HepG2 (cell line): ENCODE data around the gene HNRNPA1L2. TPM values are rescaled to one million over a fixed set of nuclear protein-coding genes. Genes with fewer than 3 reads are reported as not detected.

ENCODE experiments used
- ARNT ChIP-seq: fragments of 450-650 bp; IDR thresholded peaks from 2 replicates; pipeline ENCODE4 v1.6.1; 2017
- EEA1 ChIP-seq: sonication (generic); formaldehyde crosslinking; IDR thresholded peaks from 2 replicates; pipeline ENCODE4 v1.5.1; 2020; ENCODE audit warnings: mild to moderate bottlenecking, missing genetic modification reagents, borderline replicate concordance
- FOXA1 ChIP-seq, 2 experiments: fragments of 450-650 bp in 1 of 2; sonication (generic) in 1 of 2; formaldehyde crosslinking in 1 of 2; IDR thresholded peaks; 2 replicates each; pipeline versions ENCODE4 v1.4.0 to v1.6.1; 2016 to 2020; ENCODE audit warnings: missing genetic modification reagents in 1 of 2
- JUND ChIP-seq: sonication (generic); formaldehyde crosslinking; IDR thresholded peaks from 2 replicates; pipeline ENCODE4 v1.8.0; 2022; ENCODE audit warnings: mild to moderate bottlenecking, missing genetic modification reagents
- KLF9 ChIP-seq: IDR thresholded peaks from 2 replicates; pipeline ENCODE4 v1.6.1; 2016; ENCODE audit warnings: low read depth
- NCOA1 ChIP-seq: sonication (generic); formaldehyde crosslinking; IDR thresholded peaks from 2 replicates; pipeline ENCODE4 v1.9.0; 2021; ENCODE audit warnings: missing genetic modification reagents
- NFAT5 ChIP-seq: sonication (generic); formaldehyde crosslinking; IDR thresholded peaks from 2 replicates; pipeline ENCODE4 v1.4.0; 2020; ENCODE audit warnings: missing genetic modification reagents
- NFE2 ChIP-seq: sonication (generic); formaldehyde crosslinking; IDR thresholded peaks from 2 replicates; pipeline ENCODE4 v1.4.0; 2020; ENCODE audit warnings: missing genetic modification reagents
- PAWR ChIP-seq: sonication (generic); formaldehyde crosslinking; IDR thresholded peaks from 2 replicates; pipeline ENCODE4 v1.4.0; 2020; ENCODE audit warnings: missing genetic modification reagents, mild to moderate bottlenecking, borderline replicate concordance
- TBX2 ChIP-seq: sonication (generic); formaldehyde crosslinking; IDR thresholded peaks from 2 replicates; pipeline ENCODE4 v1.5.0; 2020; ENCODE audit warnings: missing genetic modification reagents, mild to moderate bottlenecking, borderline replicate concordance
- USF2 ChIP-seq, 2 experiments: sonication (generic) in 1 of 2; formaldehyde crosslinking in 1 of 2; IDR thresholded peaks; 2 replicates each; pipeline versions ENCODE4 v1.5.1 to v1.6.1; 2011 to 2020; ENCODE audit warnings: borderline replicate concordance in 1 of 2, low read depth in 1 of 2, low read length in 1 of 2, mild to moderate bottlenecking in 1 of 2, missing genetic modification reagents in 1 of 2, moderate library complexity in 1 of 2
- ZFX ChIP-seq: sonication (generic); formaldehyde crosslinking; IDR thresholded peaks from 2 replicates; pipeline ENCODE4 v1.4.0; 2020; ENCODE audit warnings: mild to moderate bottlenecking, low read depth, missing genetic modification reagents, moderate library complexity
- ZNF281 ChIP-seq: sonication (generic); formaldehyde crosslinking; IDR thresholded peaks from 2 replicates; pipeline ENCODE4 v1.4.0; 2020; ENCODE audit warnings: missing genetic modification reagents, borderline replicate concordance
- ZNF614 ChIP-seq: IDR thresholded peaks from 2 replicates; pipeline ENCODE4 v1.6.1; 2018; ENCODE audit warnings: missing biosample characterization, missing genetic modification reagents, inconsistent platforms, borderline replicate concordance
- ZNF678 ChIP-seq: sonication (generic); formaldehyde crosslinking; IDR thresholded peaks from 2 replicates; pipeline ENCODE4 v1.4.0; 2020; ENCODE audit warnings: mild to moderate bottlenecking, missing genetic modification reagents
- ZNF724P ChIP-seq: sonication (generic); formaldehyde crosslinking; IDR thresholded peaks from 2 replicates; pipeline ENCODE4 v1.8.0; 2022; ENCODE audit warnings: missing genetic modification reagents, borderline replicate concordance
- ZNF792 ChIP-seq: IDR thresholded peaks from 2 replicates; pipeline ENCODE4 v1.6.1; 2016
- polyA plus RNA-seq, 8 experiments: library from polyadenylated mRNA; depleted of rRNA in 3 of 8; stranded (reverse) in 7 of 8; unstranded in 1 of 8; fragments of >200 nt; fragmentation: Illumina TruSeq in 4 of 8; extraction: Trizol in 4 of 8; gene quantifications; 2 replicates each; pipeline versions ENCODE4 v1.2.1 to v1.2.3, GENCODE V29; 2011 to 2016; ENCODE audit warnings: low read depth in 4 of 8, missing spikeins in 1 of 8, mixed read lengths in 1 of 8; ENCODE audit not compliant: insufficient read depth in 1 of 8
- total RNA-seq, 5 experiments: library from RNA; depleted of rRNA; stranded (reverse); fragments of >200 nt; fragmentation: Illumina TruSeq; extraction: Trizol; gene quantifications; 2 replicates each; pipeline ENCODE4 v1.2.3, GENCODE V29; 2016; ENCODE audit warnings: low read depth in 1 of 5

Gene HNRNPA1L2
- total and polyA plus RNA-seq, 2 of the 13 experiments (the other 11 are each of a cell fraction or from before 2014, with no cell fraction given): 3.6 to 7.1 TPM

- TF ChIP-seq NFAT5 (CRISPR knock-in tag) (peak; percentile 13; the same call in 1 of the 2 replicates), ZFX (CRISPR knock-in tag) (peak; percentile 87), USF2 (IDR thresholded peaks at IDR 0.05; ENCODE audit: low read depth, low read length) (no peak), USF2 (CRISPR knock-in tag; IDR thresholded peaks at IDR 0.05; ENCODE audit: borderline replicate concordance) (no peak), ZNF792 (CRISPR knock-in tag) (peak; percentile 65; the same call in 1 of the 2 replicates), ZNF614 (CRISPR knock-in tag) (peak; percentile 59; the same call in 1 of the 2 replicates), FOXA1 (IDR thresholded peaks at IDR 0.05) (no peak), FOXA1 (CRISPR knock-in tag; IDR thresholded peaks at IDR 0.05) (no peak; the same call in 1 of the 2 replicates), JUND (CRISPR knock-in tag) (0 out of 2 replicates have a peak, but pooled peaks have one; percentile 29), KLF9 (no peak), TBX2 (peak; percentile 72), ARNT (no peak), ZNF281 (CRISPR knock-in tag) (peak; percentile 47; the same call in 1 of the 2 replicates), NFE2 (no peak; the same call in 1 of the 2 replicates), NCOA1 (CRISPR knock-in tag) (no peak; the same call in 1 of the 2 replicates), ZNF678 (no peak), EEA1 (CRISPR knock-in tag) (no peak), ZNF724P (CRISPR knock-in tag) (no peak), PAWR (CRISPR knock-in tag) (no peak)
These were observed 10.2 kb downstream of the HNRNPA1L2 start, which contains the start of gene SUGT1 (continued) for GRCh38 chr13:52652196-52652979.
